Sigmoid colon (tissue), 4 donors: ENCODE data around the gene MAL.

Experiments
- CTCF ChIP-seq, 4 experiments: fragments of 450-650 bp in 3 of 4; fragments of 200-600 bp in 1 of 4; IDR thresholded peaks; one replicate each; pipeline ENCODE4 v1.5.1; 2016 to 2019; ENCODE audit warnings: antibody characterized with exemption in 4 of 4, mild to moderate bottlenecking in 3 of 4, moderate library complexity in 2 of 4
- EP300 ChIP-seq, 4 donors: sonication (generic); formaldehyde crosslinking; IDR thresholded peaks; one replicate each; pipeline ENCODE4 v1.6.1; 2017; ENCODE audit warnings: antibody characterized with exemption in 4 of 4

- TF ChIP-seq CTCF (IDR thresholded peaks at IDR 0.05) (no peak), EP300 (IDR thresholded peaks at IDR 0.05) (no peak)
Observed at GRCh38 chr2:94995553-94996304, 29.8 kb upstream of the MAL start.
